Mesenchymal stem cell (in vitro differentiated cells and primary cell): ENCODE results near the gene C12orf76.

Experiments
- DNase-seq: peaks from one replicate; pipeline ENCODE4 v3.0.0-alpha.2; 2013
- H2AFZ ChIP-seq: one replicate; pipeline ENCODE4 v1.6.1; 2013; ENCODE audit warnings: low read depth, mild to moderate bottlenecking, control low read depth, inconsistent platforms, low read length, moderate library complexity
- H2AK5ac ChIP-seq: 2 replicates; pipeline ENCODE4 v1.6.1; 2013; ENCODE audit warnings: low read length, moderate library complexity, mild to moderate bottlenecking, inconsistent platforms; ENCODE audit not compliant: severe bottlenecking
- H2BK120ac ChIP-seq: one replicate; pipeline ENCODE4 v1.6.1; 2013; ENCODE audit warnings: low read depth, mild to moderate bottlenecking, inconsistent platforms, low read length, moderate library complexity
- H2BK12ac ChIP-seq, 2 experiments: one replicate each; pipeline ENCODE4 v1.6.1; 2013; ENCODE audit warnings: inconsistent platforms in 2 of 2, low read length in 2 of 2, mild to moderate bottlenecking in 2 of 2, moderate library complexity in 2 of 2, control low read depth in 1 of 2
- H2BK15ac ChIP-seq: one replicate; pipeline ENCODE4 v1.6.1; 2013; ENCODE audit warnings: mild to moderate bottlenecking, low read depth, inconsistent platforms; ENCODE audit not compliant: poor library complexity, severe bottlenecking
- H2BK5ac ChIP-seq: 2 replicates; pipeline ENCODE4 v1.6.1; 2013; ENCODE audit warnings: low read depth, mild to moderate bottlenecking, low read length, control low read depth, inconsistent platforms; ENCODE audit not compliant: poor library complexity, severe bottlenecking
- H3K14ac ChIP-seq, 2 experiments: one replicate each; pipeline ENCODE4 v1.6.1; 2013; ENCODE audit warnings: inconsistent platforms in 2 of 2, low read length in 2 of 2, control low read depth in 1 of 2, mild to moderate bottlenecking in 1 of 2, moderate library complexity in 1 of 2
- H3K18ac ChIP-seq, 2 experiments: one replicate each; pipeline ENCODE4 v1.6.1; 2013; ENCODE audit warnings: inconsistent platforms in 2 of 2, low read length in 2 of 2, control low read depth in 1 of 2, low read depth in 1 of 2, mild to moderate bottlenecking in 1 of 2
- H3K23ac ChIP-seq, 2 experiments: one replicate each; pipeline ENCODE4 v1.6.1; 2013; ENCODE audit warnings: inconsistent platforms in 2 of 2, low read length in 2 of 2, mild to moderate bottlenecking in 2 of 2, moderate library complexity in 2 of 2, control low read depth in 1 of 2
- H3K27ac ChIP-seq: 2 replicates; pipeline ENCODE4 v1.5.1; 2013; ENCODE audit warnings: mild to moderate bottlenecking, moderate library complexity, low read length, control low read depth, inconsistent platforms; ENCODE audit not compliant: poor library complexity, severe bottlenecking
- H3K27me3 ChIP-seq, 2 experiments: 2 replicates each; pipeline versions ENCODE4 v1.6.1 to v1.7.0; 2013; ENCODE audit warnings: low read length in 2 of 2, mild to moderate bottlenecking in 2 of 2, moderate library complexity in 2 of 2, control low read depth in 1 of 2, inconsistent platforms in 1 of 2; ENCODE audit not compliant: control insufficient read depth in 1 of 2, insufficient read depth in 1 of 2
- H3K36me3 ChIP-seq, 2 experiments: 2 replicates each; pipeline versions ENCODE4 v1.6.1 to v1.7.0; 2013; ENCODE audit warnings: low read length in 2 of 2, control low read depth in 1 of 2, inconsistent platforms in 1 of 2, low read depth in 1 of 2, mild to moderate bottlenecking in 1 of 2; ENCODE audit not compliant: insufficient read depth in 2 of 2, control insufficient read depth in 1 of 2
- H3K4ac ChIP-seq, 2 experiments: one replicate each; pipeline ENCODE4 v1.6.1; 2013; ENCODE audit warnings: inconsistent platforms in 2 of 2, low read length in 2 of 2, mild to moderate bottlenecking in 2 of 2, moderate library complexity in 2 of 2, control low read depth in 1 of 2, low read depth in 1 of 2
- H3K4me1 ChIP-seq: 2 replicates; pipeline ENCODE4 v1.6.1; 2013; ENCODE audit warnings: low read depth, low read length, control low read depth; ENCODE audit not compliant: control insufficient read depth, insufficient read depth
- H3K4me2 ChIP-seq: 2 replicates; pipeline ENCODE4 v1.6.1; 2013; ENCODE audit warnings: low read length, mild to moderate bottlenecking, inconsistent platforms; ENCODE audit not compliant: poor library complexity, severe bottlenecking
- H3K4me3 ChIP-seq, 2 experiments: 2 replicates each; pipeline versions ENCODE4 v1.5.1 to v1.7.0; 2013; ENCODE audit warnings: low read length in 2 of 2, mild to moderate bottlenecking in 2 of 2, control low read depth in 1 of 2, low read depth in 1 of 2; ENCODE audit not compliant: insufficient read depth in 1 of 2
- H3K79me1 ChIP-seq: replicated peaks from 2 replicates; pipeline ENCODE4 v1.6.1; 2013; ENCODE audit warnings: mild to moderate bottlenecking, control low read depth, low read length, inconsistent platforms; ENCODE audit not compliant: poor library complexity, severe bottlenecking
- H3K9ac ChIP-seq: 2 replicates; pipeline ENCODE4 v1.7.0; 2013; ENCODE audit warnings: mild to moderate bottlenecking, low read length, moderate library complexity
- H3K9me3 ChIP-seq: 2 replicates; pipeline ENCODE4 v1.7.0; 2013; ENCODE audit warnings: mild to moderate bottlenecking, low read length; ENCODE audit not compliant: control insufficient read depth
- H4K8ac ChIP-seq: one replicate; pipeline ENCODE4 v1.6.1; 2013; ENCODE audit warnings: inconsistent platforms, mild to moderate bottlenecking, low read length, moderate library complexity
- H4K91ac ChIP-seq: one replicate; pipeline ENCODE4 v1.6.1; 2013; ENCODE audit warnings: mild to moderate bottlenecking, low read length, inconsistent platforms
- WGBS: methylation state at CpG from one replicate; pipeline ENCODE4 v1.1.7; 2013; ENCODE audit warnings: mixed read lengths; 5-methylcytosine and 5-hydroxymethylcytosine counted together

Gene C12orf76

DNA sequence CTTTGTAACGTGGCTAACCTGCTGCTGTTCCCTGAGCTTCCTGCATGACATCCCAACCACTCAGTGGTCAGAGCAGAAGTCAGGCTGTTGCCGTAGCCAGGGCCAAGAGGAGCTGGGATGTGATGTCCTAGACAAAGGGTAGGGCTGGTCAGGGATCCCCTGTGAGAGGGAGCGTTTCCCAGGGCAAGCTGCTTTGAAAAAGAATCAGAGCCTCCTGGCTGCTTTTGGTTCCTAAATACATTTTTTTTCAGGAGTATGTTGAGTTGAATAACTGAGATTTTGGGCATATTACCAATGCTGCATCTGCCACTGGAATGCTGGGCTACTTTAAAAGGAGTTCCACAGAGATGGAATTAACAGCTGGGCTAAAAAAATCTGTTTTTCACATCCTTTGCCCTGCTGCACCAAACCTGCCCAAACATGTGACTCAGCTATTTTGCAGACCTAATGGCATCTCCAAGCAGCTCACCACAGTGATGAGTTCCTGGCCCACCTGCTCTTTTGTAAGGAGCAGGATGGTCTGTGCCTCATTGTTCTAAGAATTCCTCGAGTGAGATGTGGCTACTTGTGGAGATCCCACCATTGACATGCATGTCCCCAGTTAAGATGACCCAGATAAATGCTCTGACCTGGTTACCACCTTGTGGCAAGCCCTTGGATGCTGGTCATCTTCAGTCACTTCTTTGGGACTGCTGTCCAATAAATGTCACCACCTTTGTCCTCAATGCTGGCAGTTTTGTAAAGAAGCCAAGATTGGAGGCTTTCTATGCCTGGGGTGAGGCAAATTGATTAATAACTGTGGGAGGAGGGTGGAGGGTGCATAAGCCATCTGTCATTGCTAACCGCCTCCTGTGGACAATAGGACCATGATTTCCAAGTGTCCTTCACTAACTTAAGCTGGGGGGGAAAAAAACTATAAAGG, 25.0 kb downstream of the C12orf76 start:
- WGBS: 92% methylated on average over 5 of the region's 5 CpGs
- DNase-seq: no peak

DNA sequence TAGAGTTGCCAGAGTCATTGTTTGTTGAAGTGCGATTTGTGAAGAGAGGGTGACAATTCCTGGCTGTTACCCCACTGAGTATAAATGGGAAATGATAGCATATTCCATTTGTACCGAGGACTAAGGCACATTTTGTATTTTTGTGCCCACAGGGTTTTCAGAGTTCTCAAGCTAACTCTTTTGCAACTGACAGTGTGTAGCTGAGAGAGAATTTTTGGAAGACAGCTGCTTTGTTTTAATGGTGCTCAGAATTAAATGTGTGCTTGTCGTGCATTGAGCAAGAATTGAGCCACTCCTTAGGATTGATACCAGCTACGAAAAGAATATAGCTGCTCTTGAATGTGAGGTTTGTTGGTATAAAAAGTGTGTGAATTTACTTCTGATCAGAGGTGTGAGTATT, 27.4 kb downstream of the C12orf76 start:
- Histone ChIP-seq H2BK15ac (no peak overlapping the region), H3K79me1 (peaks cover 8% of the 10 kb centered on the region), H3K4me2 (no peak overlapping the region), H2BK5ac (no peak overlapping the region), H3K36me3 (peaks cover 6 to 66% of the 10 kb centered on the region in 2 experiments), H2AK5ac (no peak overlapping the region), H3K14ac (no peak overlapping the region), H2BK12ac (no peak overlapping the region), H3K4ac (no peak overlapping the region), H3K27ac (no peak overlapping the region), H4K8ac (no peak overlapping the region), H2AFZ (no peak overlapping the region), H3K18ac (no peak overlapping the region), H4K91ac (no peak overlapping the region), H3K9me3 (no peaks in the 10 kb centered on the region), H3K9ac (no peak overlapping the region), H2BK120ac (no peak overlapping the region), H3K23ac (no peak overlapping the region), H3K4me1 (peaks cover 9% of the 10 kb centered on the region), H3K27me3 (no peaks in the 10 kb centered on the region), H3K4me3 (no peak overlapping the region)
- 92% methylated on average over 4 of the region's 4 CpGs for WGBS
- DNase-seq: no peak

More for the DNA sequence above, 25.0 kb downstream of the C12orf76 start:
- H3K4me2 ChIP-seq: no peak overlapping the region
- H3K18ac ChIP-seq: no peak overlapping the region
- peak overlapping the region in 1 of 2 experiments; percentile 14 for H3K23ac ChIP-seq
- no peak overlapping the region for H2BK5ac ChIP-seq
- peak overlapping the region in 1 of 2 experiments; percentile 18 for H2BK12ac ChIP-seq
- H3K14ac ChIP-seq: no peak overlapping the region
- no peak overlapping the region for H2BK120ac ChIP-seq
- H3K27me3 ChIP-seq: no peaks in the 10 kb centered on the region
- H3K9ac ChIP-seq: peak overlapping the region; percentile 61
- H2BK15ac ChIP-seq: peak overlapping the region; percentile 36
- H3K4me3 ChIP-seq: peak overlapping the region in 1 of 2 experiments; percentile 12
- no peak overlapping the region for H4K8ac ChIP-seq
- peaks cover 7% of the 10 kb centered on the region for H3K79me1 ChIP-seq
- no peak overlapping the region for H3K4ac ChIP-seq
- peaks cover 13 to 60% of the 10 kb centered on the region in 2 experiments for H3K36me3 ChIP-seq
- no peak overlapping the region for H4K91ac ChIP-seq
- peak overlapping the region; percentile 33 for H2AK5ac ChIP-seq
- H3K27ac ChIP-seq: no peak overlapping the region
- peaks cover 10% of the 10 kb centered on the region for H3K4me1 ChIP-seq
- no peak overlapping the region for H2AFZ ChIP-seq
- no peaks in the 10 kb centered on the region for H3K9me3 ChIP-seq

DNA sequence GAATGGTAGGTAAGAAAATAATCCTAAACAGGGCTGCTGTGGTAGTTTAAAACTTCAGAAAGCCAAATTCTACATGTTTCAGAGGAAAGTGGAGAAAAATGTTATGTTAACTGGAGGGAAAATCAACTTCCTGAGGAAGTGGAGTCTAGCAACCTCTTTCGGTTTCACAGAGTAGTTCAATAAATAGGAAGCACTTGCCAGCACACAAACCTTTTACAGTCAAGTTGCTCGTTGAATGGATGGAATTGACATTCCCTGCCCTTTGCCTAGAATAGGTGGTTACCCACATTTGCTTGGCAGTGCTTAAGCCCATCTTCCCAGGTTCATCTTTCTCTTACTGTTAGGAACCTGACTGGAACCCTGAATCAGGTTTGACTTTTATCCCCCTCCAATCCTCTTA, 33.2 kb downstream of the C12orf76 start:
- Histone ChIP-seq H3K4me2 (no peak overlapping the region), H3K79me1 (peaks cover 22% of the 10 kb centered on the region), H4K8ac (no peak overlapping the region), H2BK15ac (no peak overlapping the region), H3K9me3 (no peaks in the 10 kb centered on the region), H4K91ac (no peak overlapping the region), H3K18ac (no peak overlapping the region), H3K36me3 (peaks cover 0 to 67% of the 10 kb centered on the region in 2 experiments), H3K27me3 (no peaks in the 10 kb centered on the region), H3K23ac (no peak overlapping the region), H2BK5ac (no peak overlapping the region), H3K4ac (no peak overlapping the region), H3K4me3 (no peak overlapping the region), H3K27ac (no peak overlapping the region), H3K9ac (no peak overlapping the region), H2AK5ac (no peak overlapping the region), H3K4me1 (peaks cover 3% of the 10 kb centered on the region), H2AFZ (no peak overlapping the region), H3K14ac (no peak overlapping the region), H2BK120ac (no peak overlapping the region), H2BK12ac (no peak overlapping the region)
- no peak for DNase-seq
- WGBS: 96% methylated on average over 2 of the region's 2 CpGs

DNA sequence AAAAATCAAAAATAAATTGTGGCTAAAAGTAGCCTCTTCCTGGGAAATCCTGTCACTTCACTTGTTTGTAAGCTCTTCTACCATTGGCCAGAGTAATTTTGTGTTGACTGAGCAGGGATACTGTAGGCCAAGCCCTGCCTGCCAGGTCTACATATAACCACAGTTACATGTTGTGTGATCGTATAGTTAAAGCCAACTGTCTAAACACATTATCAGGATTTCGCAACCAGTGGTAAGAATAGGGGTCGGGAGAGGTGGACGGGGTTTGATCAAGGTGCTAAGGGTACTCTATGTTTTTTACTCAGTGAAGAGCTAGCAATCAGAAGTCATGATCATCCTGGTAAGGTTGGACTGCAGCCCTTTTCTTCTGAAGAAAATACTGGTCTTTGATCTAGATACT, 35.7 kb downstream of the C12orf76 start:
- peaks cover 0 to 42% of the 10 kb centered on the region in 2 experiments for H3K36me3 ChIP-seq
- no peak overlapping the region for H4K91ac ChIP-seq
- peaks cover 3% of the 10 kb centered on the region for H3K4me1 ChIP-seq
- H2AFZ ChIP-seq: no peak overlapping the region
- no peak overlapping the region for H2BK12ac ChIP-seq
- H2BK120ac ChIP-seq: no peak overlapping the region
- no peak overlapping the region for H3K4ac ChIP-seq
- no peak for DNase-seq
- H3K9me3 ChIP-seq: no peaks in the 10 kb centered on the region
- no peak overlapping the region for H3K27ac ChIP-seq
- no peak overlapping the region for H3K4me3 ChIP-seq
- 95% methylated on average over 3 of the region's 4 CpGs for WGBS
- no peak overlapping the region for H3K14ac ChIP-seq
- no peak overlapping the region for H2BK5ac ChIP-seq
- no peak overlapping the region for H3K9ac ChIP-seq
- H4K8ac ChIP-seq: no peak overlapping the region
- no peak overlapping the region for H3K23ac ChIP-seq
- H3K27me3 ChIP-seq: no peaks in the 10 kb centered on the region
- no peak overlapping the region for H2BK15ac ChIP-seq
- H2AK5ac ChIP-seq: no peak overlapping the region
- H3K79me1 ChIP-seq: peaks cover 20% of the 10 kb centered on the region
- H3K18ac ChIP-seq: no peak overlapping the region
- H3K4me2 ChIP-seq: no peak overlapping the region
